ENCODE data around the gene MED25.
A peak's percentile ranks its signal among the peaks of the same experiment; 100 is the strongest.

Gene MED25

DNA sequence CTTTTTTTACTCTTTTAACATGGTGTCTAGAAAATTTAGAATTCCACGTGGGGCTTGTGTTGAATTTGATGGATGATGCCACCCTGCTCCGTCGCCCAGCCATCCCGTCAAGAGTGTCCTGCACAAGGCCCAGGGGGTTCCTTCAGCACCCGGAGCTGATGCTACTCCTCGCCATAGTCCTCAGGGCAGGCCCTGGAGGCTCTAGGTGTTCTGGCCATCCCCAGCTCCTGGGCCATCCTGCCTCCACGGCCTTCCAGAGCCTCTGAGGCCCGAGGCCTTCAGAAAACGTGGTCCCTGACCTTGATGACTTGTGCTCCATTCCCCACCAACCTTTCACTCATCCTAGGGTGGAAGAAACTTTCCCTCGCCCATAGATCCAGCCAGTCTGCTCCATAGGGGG, 55.7 kb downstream of the MED25 start:
- no peak for DNase-seq (ENCODE audit: low spot score)

- no peak for DNase-seq (ENCODE audit: low spot score)
Observed at GRCh38 chr19:49874503-49875157, 56.5 kb downstream of the MED25 start.

GRCh38 chr19:49875177-49875576, 57.1 kb downstream of the MED25 start:
- DNase-seq (ENCODE audit: low spot score), result no peak

DNA sequence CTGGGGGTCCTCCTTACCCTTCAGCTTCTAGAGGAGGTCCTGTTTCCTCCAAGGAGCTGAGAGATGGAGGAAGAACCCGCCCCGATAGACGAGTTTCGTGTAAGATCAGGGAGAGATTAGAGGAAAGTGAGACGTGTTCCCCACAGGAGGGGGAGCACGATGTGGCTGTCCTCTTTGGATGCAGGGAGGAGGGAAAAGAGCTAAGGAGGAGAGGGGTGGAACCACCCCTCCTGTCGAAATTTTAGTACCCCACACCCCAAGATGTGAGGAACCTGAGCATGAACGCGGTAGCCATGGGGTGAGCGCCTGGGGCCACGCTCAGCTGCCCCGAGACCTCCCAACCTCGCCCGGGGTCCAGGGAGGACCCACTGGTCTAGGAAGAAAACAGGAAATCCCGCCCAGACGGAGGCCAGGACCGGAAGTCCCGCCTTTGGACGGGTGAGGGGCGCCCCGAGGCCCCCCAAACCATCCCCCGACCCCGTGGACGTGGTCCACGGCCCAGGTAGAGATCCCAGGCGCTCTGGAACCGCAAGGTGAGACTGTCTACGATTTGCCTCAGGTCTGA, 57.9 kb downstream of the MED25 start:
- peak; percentile 62 for DNase-seq (ENCODE audit: low spot score)

GRCh38 chr19:49876422-49877019, 58.4 kb downstream of the MED25 start:
- peak; percentile 91 for DNase-seq (ENCODE audit: low spot score)

DNA sequence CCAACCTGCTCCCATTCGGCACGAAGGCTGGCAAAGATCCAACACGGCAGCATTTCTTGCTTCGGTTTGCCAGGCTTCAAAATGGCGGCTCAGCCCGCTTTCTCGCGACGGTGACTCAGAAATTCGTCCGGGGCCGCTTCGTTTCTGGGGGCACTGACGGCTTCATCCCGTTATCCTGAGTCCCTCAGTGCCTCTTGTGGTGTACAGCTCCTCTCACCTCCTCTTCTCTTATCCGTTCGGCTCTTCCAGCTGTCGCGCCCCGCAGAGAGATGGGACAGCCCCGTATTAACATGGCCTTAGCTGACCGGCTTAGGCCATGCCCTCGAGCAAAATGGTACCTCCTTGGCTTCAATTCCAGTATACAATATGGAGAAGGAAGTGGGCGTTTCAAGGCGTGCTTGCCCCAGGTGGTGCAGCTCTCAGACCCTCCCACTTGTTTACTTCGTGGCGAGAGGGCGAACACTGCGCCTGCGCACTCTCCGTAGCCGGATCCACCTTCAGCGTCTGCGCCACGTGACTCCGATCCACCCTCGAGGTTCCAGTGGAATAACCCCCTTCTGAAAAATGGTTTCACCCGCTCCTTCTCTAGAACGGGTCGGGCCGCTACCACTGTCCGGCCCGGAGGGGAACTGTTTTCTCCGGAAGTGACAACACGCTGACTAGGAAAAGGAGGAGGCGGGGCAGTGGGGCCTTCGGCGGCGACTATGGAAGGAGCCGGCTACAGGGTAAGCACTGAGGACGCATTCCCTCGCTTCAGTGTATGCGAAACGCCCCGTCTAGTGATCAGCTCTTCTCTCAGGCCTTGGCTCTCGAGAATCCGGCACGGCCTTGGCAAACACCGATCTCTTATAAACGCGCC, 59.2 kb downstream of the MED25 start, which contains the start of the genes AKT1S1 and TBC1D17:
Gene AKT1S1, minus strand, starts transcription at position 336 of the 859 bp plus-strand sequence. CDS start 4,060 bp downstream, outside the sequence.
Gene TBC1D17, plus strand, starts transcription at position 683 of the 859 bp plus-strand sequence. Its CDS starts 22 bp downstream, at position 705.
- peak; percentile 97 for DNase-seq (ENCODE audit: low spot score)

DNA sequence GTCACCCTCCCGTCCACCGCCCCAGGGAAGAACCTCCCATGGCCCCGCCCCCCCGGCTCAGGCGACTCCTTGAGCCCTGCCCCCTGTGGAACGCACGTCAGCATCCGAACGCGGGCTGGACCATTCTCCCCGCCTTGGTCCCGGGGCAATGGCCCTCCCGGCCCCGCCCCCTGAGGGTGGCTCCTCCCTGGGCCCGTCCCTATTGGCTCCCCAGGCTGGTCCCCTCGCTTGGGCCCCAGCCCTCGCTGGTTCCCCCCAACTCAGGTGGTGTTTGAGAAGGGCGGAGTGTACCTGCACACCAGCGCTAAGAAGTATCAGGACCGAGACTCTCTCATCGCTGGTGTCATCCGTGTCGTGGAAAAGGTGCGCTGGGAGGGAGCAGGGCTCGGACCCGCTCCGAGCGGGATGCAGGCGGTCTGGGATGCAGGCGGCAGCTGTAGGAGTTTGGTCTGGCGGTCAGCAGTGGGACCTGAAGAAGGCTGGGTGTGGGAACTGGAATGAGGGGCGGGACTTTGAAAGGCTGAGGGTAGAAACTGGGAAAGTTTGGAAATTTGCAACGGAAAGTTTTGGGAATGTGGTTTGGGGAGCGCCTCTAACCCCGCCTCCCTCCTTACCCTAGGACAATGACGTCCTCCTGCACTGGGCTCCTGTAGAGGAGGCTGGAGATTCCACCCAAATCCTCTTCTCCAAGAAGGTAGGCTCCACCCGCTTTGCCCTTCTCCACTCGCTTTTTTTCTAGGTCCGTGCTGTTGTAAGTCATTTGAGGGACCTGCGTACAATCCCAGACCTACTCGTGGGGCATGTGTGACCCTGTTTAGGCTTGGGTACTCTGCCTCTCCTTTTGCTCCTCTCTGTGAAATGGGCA, 60.0 kb downstream of the MED25 start:
- peak; percentile 99 for DNase-seq (ENCODE audit: low spot score)

DNA sequence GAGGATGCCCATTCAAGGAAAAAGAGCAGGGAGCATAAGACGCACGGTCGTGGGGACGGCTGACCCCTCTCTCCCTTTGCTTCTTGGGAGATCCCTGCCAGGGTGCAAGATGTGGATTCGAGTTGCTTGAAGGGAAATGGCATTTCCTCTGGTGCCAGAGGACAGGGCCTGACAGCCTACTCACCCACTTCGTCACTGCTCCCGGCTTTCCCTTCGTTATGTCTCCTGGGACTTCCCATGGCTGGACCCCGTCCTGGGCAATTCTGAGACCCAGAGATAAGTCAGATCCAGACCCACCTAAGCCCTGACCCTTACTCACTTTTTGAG, 60.6 kb downstream of the MED25 start:
- no peak for DNase-seq (ENCODE audit: low spot score)

DNA sequence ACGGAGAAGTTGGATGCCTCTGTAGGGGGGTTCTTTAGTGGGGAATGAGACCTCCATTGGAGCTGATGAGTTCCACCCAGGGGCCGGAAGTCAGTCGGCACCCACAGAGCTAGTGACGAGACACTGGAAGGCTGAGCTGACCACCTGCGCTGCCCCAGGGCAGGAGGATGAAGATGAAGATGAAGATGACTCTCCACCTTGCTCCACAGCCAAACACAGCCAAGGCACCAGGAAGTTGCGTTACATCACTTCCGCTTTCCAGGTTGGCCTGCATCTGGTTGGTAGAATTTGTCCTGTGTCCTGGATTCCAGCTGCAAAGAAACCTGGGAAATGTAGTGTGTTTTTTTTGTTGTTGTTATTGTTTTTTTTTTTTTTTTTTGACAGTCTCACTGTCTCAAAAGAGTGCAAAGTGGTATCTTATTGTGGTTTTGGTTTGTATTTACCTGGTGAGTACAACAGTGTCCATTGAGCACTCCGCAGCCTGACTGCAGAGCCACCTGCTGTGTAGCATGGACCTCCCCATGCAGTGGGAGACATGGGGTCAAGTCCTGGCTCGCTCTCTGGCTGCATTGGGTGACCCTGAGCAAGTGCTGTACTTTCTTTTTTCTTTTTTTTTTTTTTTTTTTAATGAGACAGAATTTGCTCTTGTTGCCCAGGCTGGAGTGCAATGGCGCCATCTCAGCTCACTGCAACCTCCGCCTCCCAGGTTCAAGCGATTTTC, 61.3 kb downstream of the MED25 start:
- DNase-seq (ENCODE audit: low spot score), result no peak

DNA sequence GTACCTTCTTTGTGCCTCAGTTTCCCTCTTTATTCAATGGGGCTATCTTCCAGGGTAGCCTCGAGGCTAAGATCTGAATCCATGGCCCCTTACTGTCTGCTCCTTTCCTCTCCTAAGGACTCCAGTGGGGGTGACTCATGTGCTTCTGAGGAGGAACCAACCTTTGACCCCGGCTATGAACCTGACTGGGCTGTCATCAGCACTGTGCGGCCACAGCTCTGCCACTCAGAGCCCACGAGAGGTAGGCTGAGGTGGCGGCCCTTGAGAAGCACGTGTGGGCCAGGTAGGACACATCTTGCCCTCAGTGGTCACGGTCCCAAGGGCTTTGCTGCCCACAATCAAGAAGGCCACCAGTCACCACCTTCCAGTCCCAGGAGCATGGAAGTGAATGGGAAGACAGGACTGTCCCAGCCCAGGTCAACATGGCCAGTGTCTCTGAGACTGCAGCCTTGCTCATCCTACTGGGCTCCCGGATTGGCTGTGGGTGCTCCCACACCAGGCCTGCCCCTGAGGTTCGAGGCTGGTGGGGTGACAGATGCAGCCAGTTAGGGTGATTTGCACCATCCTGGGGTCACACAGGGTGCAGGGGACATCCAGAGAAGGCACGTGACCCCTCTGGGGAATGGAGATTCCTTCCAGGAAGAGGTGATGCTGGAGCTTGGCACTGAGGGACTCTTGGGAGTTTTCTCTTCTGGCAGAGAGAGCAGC, 62.2 kb downstream of the MED25 start:
- DNase-seq (ENCODE audit: low spot score), result no peak

- no peak for DNase-seq (ENCODE audit: low spot score)
Observed at GRCh38 chr19:49881186-49881585, 63.1 kb downstream of the MED25 start.

GRCh38 chr19:49881672-49882394, 63.7 kb downstream of the MED25 start:
- no peak for DNase-seq (ENCODE audit: low spot score)

- no peak for DNase-seq (ENCODE audit: low spot score)
Observed at GRCh38 chr19:49882643-49883042, 64.6 kb downstream of the MED25 start.

DNA sequence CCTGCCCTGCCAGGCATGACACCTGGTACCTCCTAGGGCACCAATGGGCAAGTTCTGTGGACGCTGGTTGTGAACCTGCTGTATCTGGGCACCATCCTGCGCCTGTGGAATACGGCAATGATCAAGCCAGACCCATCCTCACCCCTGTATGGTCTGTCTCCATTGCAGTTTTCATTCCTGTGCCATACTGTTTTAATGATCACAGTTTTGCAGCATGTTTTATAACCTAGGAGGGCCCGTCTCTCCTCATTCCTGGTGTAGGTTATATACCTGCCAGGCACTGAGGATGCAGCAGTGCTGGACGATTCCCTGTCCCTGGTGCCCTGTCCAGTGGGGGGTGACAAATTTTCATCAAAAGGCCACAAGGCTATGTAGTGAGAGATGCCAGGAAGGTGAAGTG, 65.0 kb downstream of the MED25 start:
- no peak for DNase-seq (ENCODE audit: low spot score)

DNA sequence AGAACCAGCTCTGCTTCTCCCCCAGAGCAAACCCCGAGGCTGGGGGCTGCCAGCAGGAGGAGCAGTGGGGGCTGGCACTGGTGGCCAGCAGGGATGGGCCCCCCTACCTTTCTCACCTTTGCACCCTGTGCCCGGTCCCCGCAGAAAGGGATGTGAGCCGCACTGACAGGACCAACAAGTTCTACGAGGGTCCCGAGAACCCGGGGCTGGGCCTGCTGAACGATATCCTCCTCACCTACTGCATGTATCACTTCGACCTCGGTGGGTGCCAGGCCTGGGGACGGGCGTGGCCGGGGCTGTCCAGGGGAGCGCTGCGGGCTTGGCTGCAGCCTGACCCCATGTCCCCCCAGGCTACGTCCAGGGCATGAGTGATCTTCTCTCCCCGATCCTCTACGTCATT, 66.0 kb downstream of the MED25 start:
- no peak for DNase-seq (ENCODE audit: low spot score)

GRCh38 chr19:49884760-49885159, 66.7 kb downstream of the MED25 start:
- DNase-seq (ENCODE audit: low spot score), result no peak

Measured in GM03348 (cell line).